Smooth muscle cell (in vitro differentiated cells): ENCODE results near the gene EMP1. TPM values are rescaled to one million over a fixed set of nuclear protein-coding genes. Genes with fewer than 3 reads are reported as not detected.

Source experiments
- DNase-seq: peaks from one replicate; lab custom pipeline; 2025; ENCODE audit not compliant: unreplicated experiment; lab: John Stamatoyannopoulos, UW
- H2AFZ ChIP-seq: fragments of 200-600 bp; sonication (generic); 2 replicates; pipeline ENCODE4 v1.6.0; 2016; ENCODE audit warnings: antibody characterized with exemption, low read depth, mild to moderate bottlenecking
- H3F3A ChIP-seq: fragments of 200-600 bp; sonication (generic); 2 replicates; pipeline ENCODE4 v1.6.0; 2017; ENCODE audit warnings: antibody characterized with exemption, low read depth
- H3K27ac ChIP-seq: fragments of 200-600 bp; sonication (generic); 2 replicates; pipeline ENCODE4 v1.5.1; 2016; ENCODE audit warnings: low read depth, mild to moderate bottlenecking
- H3K27me3 ChIP-seq: fragments of 200-600 bp; sonication (generic); 2 replicates; pipeline ENCODE4 v1.6.1; 2016; ENCODE audit warnings: low read depth, mild to moderate bottlenecking
- H3K36me3 ChIP-seq: fragments of 200-600 bp; sonication (generic); 2 replicates; pipeline ENCODE4 v1.5.1; 2016; ENCODE audit warnings: low read depth
- H3K4me1 ChIP-seq: fragments of 200-600 bp; sonication (generic); 2 replicates; pipeline ENCODE4 v1.5.1; 2016; ENCODE audit warnings: low read depth
- H3K4me2 ChIP-seq: fragments of 200-600 bp; sonication (generic); 2 replicates; pipeline ENCODE4 v1.6.0; 2016; ENCODE audit warnings: mild to moderate bottlenecking
- H3K4me3 ChIP-seq: fragments of 200-600 bp; sonication (generic); 2 replicates; pipeline ENCODE4 v1.5.1; 2016; ENCODE audit warnings: mild to moderate bottlenecking
- H3K79me2 ChIP-seq: fragments of 200-600 bp; sonication (generic); 2 replicates; pipeline ENCODE4 v1.6.0; 2016; ENCODE audit warnings: low read depth, mild to moderate bottlenecking
- H3K9ac ChIP-seq: fragments of 200-600 bp; sonication (generic); 2 replicates; pipeline ENCODE4 v1.6.0; 2016; ENCODE audit warnings: low read depth
- H3K9me3 ChIP-seq: fragments of 200-600 bp; sonication (generic); replicated peaks from 2 replicates; pipeline ENCODE4 v1.5.1; 2016; ENCODE audit warnings: low read depth
- H4K20me1 ChIP-seq: fragments of 200-600 bp; sonication (generic); 2 replicates; pipeline ENCODE4 v1.6.0; 2016; ENCODE audit warnings: low read depth
- WGBS: methylation state at CpG from one replicate; pipeline ENCODE4 v1.1.7; 2016; ENCODE audit warnings: low lambda C conversion rate; 5-methylcytosine and 5-hydroxymethylcytosine counted together
- polyA plus RNA-seq: library from polyadenylated mRNA; unstranded; fragments of >200 nt; fragmentation: Nextera tagmentation; extraction: Ambion mirVana; gene quantifications from 2 replicates; pipeline ENCODE4 v1.2.1, GENCODE V29; 2016
- total RNA-seq: library from RNA; depleted of rRNA; stranded (reverse); fragments of >200 nt; gene quantifications from 2 replicates; pipeline ENCODE4 v1.2.3, GENCODE V29; 2014
- TF ChIP-seq, protein P1 (sequence below): fragments of 200-600 bp; sonication (generic); IDR thresholded peaks from 2 replicates; pipeline ENCODE4 v1.5.1; 2017; ENCODE audit warnings: borderline replicate concordance, mild to moderate bottlenecking, antibody characterized with exemption; ENCODE audit not compliant: insufficient read depth, poor library complexity, severe bottlenecking

Gene EMP1
- total and polyA plus RNA-seq, 2 experiments from 2014 or later, result 13.2 to 52.0 TPM

DNA sequence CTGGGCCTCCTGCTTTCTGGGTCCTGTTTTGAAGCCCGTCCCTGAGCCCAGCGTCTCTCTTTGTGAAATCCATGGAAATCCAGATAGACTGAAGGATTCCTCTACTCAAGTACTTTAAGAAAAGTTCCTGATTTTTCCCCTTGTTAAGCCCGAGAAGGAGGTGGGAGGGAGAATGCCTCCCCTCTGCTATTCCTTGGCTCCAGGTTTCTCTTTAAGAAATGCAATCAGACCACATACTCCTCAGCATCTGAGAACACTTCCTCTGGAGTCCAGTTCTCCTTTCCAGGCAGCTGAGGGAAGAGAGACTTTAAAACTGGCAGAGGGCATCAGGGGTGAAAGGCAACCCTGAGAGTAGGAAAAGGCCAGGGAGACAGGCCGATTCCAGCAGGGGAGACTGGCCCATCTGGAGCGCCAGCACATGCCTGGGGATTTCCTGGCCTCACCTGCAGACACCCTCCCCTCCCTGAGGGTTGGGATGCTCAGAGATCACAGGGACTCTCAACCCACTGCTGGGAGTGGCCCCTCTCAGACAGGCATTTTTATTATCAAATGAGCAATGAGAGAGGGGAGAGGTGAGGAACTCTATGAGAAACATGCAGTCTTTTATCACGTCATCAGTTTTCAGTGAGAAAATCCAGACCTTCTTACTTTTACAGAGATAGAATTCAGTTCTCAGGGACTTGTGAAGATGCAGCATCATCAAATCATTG, 2.0 kb upstream of the EMP1 start:
- H3F3A ChIP-seq, result peaks cover 19% of the 10 kb centered on the region
- H3K79me2 ChIP-seq, result peaks cover 6% of the 10 kb centered on the region
- H3K4me1 ChIP-seq, result peaks cover 34% of the 10 kb centered on the region
- H4K20me1 ChIP-seq, result no peaks in the 10 kb centered on the region
- WGBS, result 43% methylated on average over 6 of the region's 6 CpGs
- no peak for DNase-seq
- H3K27ac ChIP-seq, result peak overlapping the region; percentile 98
- peak overlapping the region; percentile 17 for H3K4me2 ChIP-seq
- H3K9ac ChIP-seq, result peak overlapping the region; percentile 92
- TF ChIP-seq, protein P1, sequence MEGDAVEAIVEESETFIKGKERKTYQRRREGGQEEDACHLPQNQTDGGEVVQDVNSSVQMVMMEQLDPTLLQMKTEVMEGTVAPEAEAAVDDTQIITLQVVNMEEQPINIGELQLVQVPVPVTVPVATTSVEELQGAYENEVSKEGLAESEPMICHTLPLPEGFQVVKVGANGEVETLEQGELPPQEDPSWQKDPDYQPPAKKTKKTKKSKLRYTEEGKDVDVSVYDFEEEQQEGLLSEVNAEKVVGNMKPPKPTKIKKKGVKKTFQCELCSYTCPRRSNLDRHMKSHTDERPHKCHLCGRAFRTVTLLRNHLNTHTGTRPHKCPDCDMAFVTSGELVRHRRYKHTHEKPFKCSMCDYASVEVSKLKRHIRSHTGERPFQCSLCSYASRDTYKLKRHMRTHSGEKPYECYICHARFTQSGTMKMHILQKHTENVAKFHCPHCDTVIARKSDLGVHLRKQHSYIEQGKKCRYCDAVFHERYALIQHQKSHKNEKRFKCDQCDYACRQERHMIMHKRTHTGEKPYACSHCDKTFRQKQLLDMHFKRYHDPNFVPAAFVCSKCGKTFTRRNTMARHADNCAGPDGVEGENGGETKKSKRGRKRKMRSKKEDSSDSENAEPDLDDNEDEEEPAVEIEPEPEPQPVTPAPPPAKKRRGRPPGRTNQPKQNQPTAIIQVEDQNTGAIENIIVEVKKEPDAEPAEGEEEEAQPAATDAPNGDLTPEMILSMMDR, result no peak
- H3K27me3 ChIP-seq, result no peaks in the 10 kb centered on the region
- no peaks in the 10 kb centered on the region for H3K36me3 ChIP-seq
- no peak overlapping the region for H3K4me3 ChIP-seq
- no peaks in the 10 kb centered on the region for H3K9me3 ChIP-seq
- H2AFZ ChIP-seq, result peak overlapping the region; percentile 50

DNA sequence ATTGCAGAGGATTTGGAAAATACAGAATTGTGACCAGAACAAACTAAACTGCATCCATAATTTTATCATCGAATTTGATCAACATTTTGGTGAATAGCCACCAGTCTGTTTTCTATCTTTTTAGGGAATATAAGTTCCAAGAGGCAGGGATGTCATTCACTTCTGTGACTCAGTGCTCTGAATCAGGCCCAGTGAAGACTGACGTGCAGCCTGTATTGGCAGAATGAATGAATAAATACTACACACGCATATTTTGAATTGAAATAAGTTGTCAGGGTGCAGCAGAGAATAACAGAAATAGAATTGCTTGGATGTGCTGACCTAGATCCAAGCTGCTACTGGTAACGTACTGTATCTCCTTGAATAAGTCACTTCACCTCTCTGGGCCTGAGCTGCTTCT, 1.3 kb upstream of the EMP1 start:
- no peaks in the 10 kb centered on the region for H4K20me1 ChIP-seq
- no peak overlapping the region for H3K4me3 ChIP-seq
- H3K27me3 ChIP-seq, result no peaks in the 10 kb centered on the region
- peaks cover 34% of the 10 kb centered on the region for H3K4me1 ChIP-seq
- no peak overlapping the region for H2AFZ ChIP-seq
- H3F3A ChIP-seq, result peaks cover 19% of the 10 kb centered on the region
- peak overlapping the region; percentile 98 for H3K27ac ChIP-seq
- no peak for DNase-seq
- H3K79me2 ChIP-seq, result peaks cover 6% of the 10 kb centered on the region
- no peaks in the 10 kb centered on the region for H3K9me3 ChIP-seq
- 71% methylated on average over 4 of the region's 4 CpGs for WGBS
- H3K36me3 ChIP-seq, result no peaks in the 10 kb centered on the region
- peak overlapping the region; percentile 92 for H3K9ac ChIP-seq
- peak overlapping the region; percentile 72 for H3K4me2 ChIP-seq
- TF ChIP-seq, protein P1, result no peak

DNA sequence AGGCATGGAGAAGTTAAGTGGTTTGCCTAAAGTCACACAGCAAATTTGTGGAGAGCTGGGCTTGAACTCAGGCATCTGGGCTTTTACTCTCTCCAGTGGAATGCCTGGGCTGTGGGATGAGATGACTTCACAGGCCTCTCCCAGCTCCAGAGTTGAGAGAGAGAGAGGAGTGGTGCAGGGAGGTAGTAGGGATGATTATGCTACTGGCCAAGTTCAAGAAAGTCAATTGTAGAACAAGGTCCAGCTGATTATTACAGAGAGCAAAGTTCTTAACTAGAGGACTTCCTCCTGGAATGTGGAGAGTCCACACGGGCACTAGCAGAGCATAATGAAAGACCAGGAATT, 769 bp upstream of the EMP1 start:
- H3F3A ChIP-seq, result peaks cover 19% of the 10 kb centered on the region
- H3K9me3 ChIP-seq, result no peaks in the 10 kb centered on the region
- WGBS, result 0% methylated on average over 1 of the region's 1 CpG
- no peaks in the 10 kb centered on the region for H3K27me3 ChIP-seq
- H3K4me3 ChIP-seq, result no peak overlapping the region
- no peaks in the 10 kb centered on the region for H3K36me3 ChIP-seq
- H3K4me1 ChIP-seq, result peaks cover 34% of the 10 kb centered on the region
- H4K20me1 ChIP-seq, result no peaks in the 10 kb centered on the region
- no peak overlapping the region for H2AFZ ChIP-seq
- DNase-seq, result no peak
- TF ChIP-seq, protein P1, result no peak
- H3K9ac ChIP-seq, result peak overlapping the region; percentile 92
- peak overlapping the region; percentile 98 for H3K27ac ChIP-seq
- H3K4me2 ChIP-seq, result peak overlapping the region; percentile 72
- peaks cover 6% of the 10 kb centered on the region for H3K79me2 ChIP-seq

DNA sequence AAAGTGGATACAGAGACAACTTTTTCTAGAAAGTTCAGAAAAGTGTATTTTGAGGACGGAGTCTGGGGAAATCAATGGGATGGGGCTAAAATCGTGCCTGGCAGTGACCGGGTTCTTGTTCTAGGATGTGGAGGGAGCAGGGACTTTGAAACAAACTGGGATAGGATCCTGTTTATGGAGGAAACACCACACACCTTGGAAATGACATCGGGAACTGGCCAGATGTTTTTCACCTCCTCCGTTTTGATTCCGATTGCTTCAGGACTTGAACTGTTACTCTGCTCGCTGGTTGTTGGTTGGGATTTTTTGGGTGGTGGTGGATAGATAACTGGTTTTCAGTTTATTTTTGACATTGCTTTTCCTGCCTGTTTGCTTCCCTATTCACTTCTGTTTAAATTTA, 506 bp downstream of the EMP1 start:
- H3K36me3 ChIP-seq, result no peaks in the 10 kb centered on the region
- 91% methylated on average over 7 of the region's 7 CpGs for WGBS

More for the DNA sequence above, 506 bp downstream of the EMP1 start:
- peak overlapping the region; percentile 47 for H3K4me3 ChIP-seq
- TF ChIP-seq, protein P1, result no peak
- H3K79me2 ChIP-seq, result peaks cover 6% of the 10 kb centered on the region
- peak overlapping the region; percentile 11 for H2AFZ ChIP-seq
- H3K9ac ChIP-seq, result peak overlapping the region; percentile 86
- H3K4me2 ChIP-seq, result peak overlapping the region; percentile 81
- peaks cover 34% of the 10 kb centered on the region for H3K4me1 ChIP-seq
- peak overlapping the region; percentile 98 for H3K27ac ChIP-seq
- H4K20me1 ChIP-seq, result no peaks in the 10 kb centered on the region
- DNase-seq, result no peak
- H3K27me3 ChIP-seq, result no peaks in the 10 kb centered on the region
- no peaks in the 10 kb centered on the region for H3K9me3 ChIP-seq
- H3F3A ChIP-seq, result peaks cover 19% of the 10 kb centered on the region
